PC-9 (cell line): Measurements from ENCODE around the gene MAGI3.

Source experiments
- EZH2 ChIP-seq: fragments of 200-600 bp; sonication (generic); IDR thresholded peaks from 2 replicates; pipeline ENCODE4 v1.8.0; 2017; ENCODE audit warnings: antibody characterized with exemption, low read depth
- TF ChIP-seq, protein P1 (sequence below): fragments of 200-600 bp; sonication (generic); conservative IDR thresholded peaks from 2 replicates; pipeline ENCODE4 v1.6.1; 2017; ENCODE audit warnings: mixed run types, antibody characterized with exemption, mild to moderate bottlenecking, moderate library complexity

GRCh38 chr1:113389953-113390834 lies at the start of gene MAGI3:
- no peak for TF ChIP-seq EZH2
- TF ChIP-seq, protein P1, sequence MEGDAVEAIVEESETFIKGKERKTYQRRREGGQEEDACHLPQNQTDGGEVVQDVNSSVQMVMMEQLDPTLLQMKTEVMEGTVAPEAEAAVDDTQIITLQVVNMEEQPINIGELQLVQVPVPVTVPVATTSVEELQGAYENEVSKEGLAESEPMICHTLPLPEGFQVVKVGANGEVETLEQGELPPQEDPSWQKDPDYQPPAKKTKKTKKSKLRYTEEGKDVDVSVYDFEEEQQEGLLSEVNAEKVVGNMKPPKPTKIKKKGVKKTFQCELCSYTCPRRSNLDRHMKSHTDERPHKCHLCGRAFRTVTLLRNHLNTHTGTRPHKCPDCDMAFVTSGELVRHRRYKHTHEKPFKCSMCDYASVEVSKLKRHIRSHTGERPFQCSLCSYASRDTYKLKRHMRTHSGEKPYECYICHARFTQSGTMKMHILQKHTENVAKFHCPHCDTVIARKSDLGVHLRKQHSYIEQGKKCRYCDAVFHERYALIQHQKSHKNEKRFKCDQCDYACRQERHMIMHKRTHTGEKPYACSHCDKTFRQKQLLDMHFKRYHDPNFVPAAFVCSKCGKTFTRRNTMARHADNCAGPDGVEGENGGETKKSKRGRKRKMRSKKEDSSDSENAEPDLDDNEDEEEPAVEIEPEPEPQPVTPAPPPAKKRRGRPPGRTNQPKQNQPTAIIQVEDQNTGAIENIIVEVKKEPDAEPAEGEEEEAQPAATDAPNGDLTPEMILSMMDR, result no peak
